Stimulated activated naive CD4-positive, alpha-beta T cell (primary cell): ENCODE results near the gene NACAD.
"Not testable (repeated sequence)": the region's sequence is repeated elsewhere in the genome, so short reads cannot be mapped to it uniquely, and the experiment has no call there.

Source experiments
- DNase-seq, 6 experiments: peaks; one replicate each; lab custom pipeline; 2025; lab: John Stamatoyannopoulos, UW

The NACAD gene

GRCh38 chr7:45055594-45056219 lies 33.1 kb downstream of the NACAD start:
- DNase-seq = no peak

- DNase-seq = no peak
Observed at GRCh38 chr7:45055016-45055415, 33.8 kb downstream of the NACAD start.

- no peak for DNase-seq
Observed at GRCh38 chr7:45054442-45054841, 34.3 kb downstream of the NACAD start.

GRCh38 chr7:45053941-45054340 lies 34.8 kb downstream of the NACAD start:
- no peak for DNase-seq

- no peak for DNase-seq
Observed at GRCh38 chr7:45053401-45053800, 35.4 kb downstream of the NACAD start.

- DNase-seq = no peak
Observed at GRCh38 chr7:45052011-45052410, 36.8 kb downstream of the NACAD start.

- no peak for DNase-seq
Observed at GRCh38 chr7:45050198-45050597, 38.6 kb downstream of the NACAD start.

GRCh38 chr7:45048748-45049147 lies 40.0 kb downstream of the NACAD start:
- no peak for DNase-seq

- DNase-seq = no peak
Observed at GRCh38 chr7:45044338-45044737, 44.4 kb downstream of the NACAD start.

GRCh38 chr7:45039106-45039505 lies 49.7 kb downstream of the NACAD start:
- DNase-seq = no peak

- no peak for DNase-seq
Observed at GRCh38 chr7:45037876-45038275, 50.9 kb downstream of the NACAD start.

GRCh38 chr7:45036796-45037195 lies 52.0 kb downstream of the NACAD start:
- peak in 1 of 6 experiments; percentile 4 for DNase-seq

GRCh38 chr7:45036317-45036716 lies 52.5 kb downstream of the NACAD start:
- no peak for DNase-seq

GRCh38 chr7:45035893-45036292 lies 52.9 kb downstream of the NACAD start:
- peak in 2 of 6 experiments; percentile 11 to 20 for DNase-seq

- no peak for DNase-seq
Observed at GRCh38 chr7:45035371-45035770, 53.4 kb downstream of the NACAD start.

- DNase-seq = not testable (repeated sequence)
Observed at GRCh38 chr7:45034710-45035109, 54.1 kb downstream of the NACAD start.

GRCh38 chr7:45033931-45034290 lies 54.9 kb downstream of the NACAD start:
- no peak for DNase-seq

- DNase-seq = no peak
Observed at GRCh38 chr7:45033261-45033930, 55.4 kb downstream of the NACAD start.

- no peak for DNase-seq
Observed at GRCh38 chr7:45032421-45032820, 56.3 kb downstream of the NACAD start.

- DNase-seq = no peak
Observed at GRCh38 chr7:45031829-45032228, 56.9 kb downstream of the NACAD start.
